GM21717 (cell line): ENCODE results near the gene CTDP1.

Source experiments
- ATAC-seq: cut with Tn5 transposase; IDR thresholded peaks from one replicate; pipeline ENCODE4 v1.9.1; 2021; ENCODE audit warnings: mild to moderate bottlenecking, moderate library complexity; ENCODE audit not compliant: unreplicated experiment

Gene CTDP1

DNA sequence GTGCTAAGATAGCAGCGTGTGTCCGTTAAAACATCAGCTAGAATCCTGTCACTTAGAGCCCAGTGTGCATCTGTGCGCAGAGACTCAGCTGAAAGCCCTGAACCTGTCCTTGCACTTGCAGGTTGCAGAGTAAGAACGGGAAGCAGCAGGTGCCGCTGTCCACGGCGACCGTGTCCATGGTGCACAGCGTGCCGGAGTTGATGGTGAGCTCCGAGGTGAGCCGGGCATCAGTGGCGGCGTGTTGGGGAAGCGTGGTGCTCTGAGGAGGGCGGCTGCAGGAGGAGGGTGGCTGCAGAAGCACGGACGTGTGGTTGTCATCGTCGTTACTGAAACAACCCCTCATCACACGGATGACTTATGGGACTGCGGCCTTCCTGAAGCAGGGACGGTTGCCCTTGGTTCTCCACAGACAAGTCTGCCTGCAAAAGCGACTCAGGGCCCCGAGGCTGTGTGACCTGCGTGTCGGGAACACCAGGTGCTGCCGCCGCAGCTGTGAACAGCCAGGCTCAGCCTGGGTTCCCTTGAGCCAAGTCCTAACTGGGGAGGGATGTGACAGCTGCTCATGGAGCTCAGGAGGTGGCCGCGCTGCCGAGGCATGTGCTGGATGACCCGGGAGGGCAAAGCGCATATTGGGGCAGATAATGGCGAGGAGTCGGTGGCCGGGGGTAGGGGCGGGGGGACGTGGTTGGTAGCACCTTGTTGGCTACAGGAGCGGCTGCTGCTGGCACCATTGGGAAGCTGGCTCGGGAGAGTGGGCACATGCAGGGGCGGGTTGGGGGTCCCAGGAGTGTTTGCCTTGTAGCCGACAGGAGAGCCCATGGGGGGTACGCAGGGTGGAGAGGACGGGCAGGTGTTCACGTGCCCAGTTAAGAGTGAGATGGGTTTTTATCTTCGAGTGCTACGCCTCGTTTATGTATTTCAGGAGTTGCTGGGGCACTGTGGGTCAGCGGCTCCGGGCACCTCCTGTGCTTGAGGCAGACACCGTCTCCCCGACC lies 16.6 kb downstream of the CTDP1 start:
- no peak for ATAC-seq

DNA sequence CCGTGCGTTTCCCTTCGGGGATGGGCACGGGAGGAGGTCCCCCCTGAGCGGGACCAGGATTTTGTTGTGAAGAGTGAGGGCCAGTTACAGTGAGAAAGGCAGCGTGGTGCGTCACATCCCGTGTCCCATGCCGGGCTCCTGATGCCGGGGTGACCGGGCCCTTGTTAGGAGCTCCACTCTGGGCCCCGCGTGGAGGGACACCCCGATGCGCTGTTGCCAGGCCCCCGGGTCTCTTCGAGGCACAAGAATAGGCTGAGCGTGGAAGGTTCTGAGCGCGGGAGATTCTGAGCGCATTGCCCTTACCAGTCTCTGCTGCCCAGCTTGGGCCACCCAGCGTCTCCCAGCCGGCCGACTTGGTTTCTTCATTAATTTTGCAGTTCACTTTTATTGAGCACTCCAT lies 17.6 kb downstream of the CTDP1 start:
- ATAC-seq: no peak

DNA sequence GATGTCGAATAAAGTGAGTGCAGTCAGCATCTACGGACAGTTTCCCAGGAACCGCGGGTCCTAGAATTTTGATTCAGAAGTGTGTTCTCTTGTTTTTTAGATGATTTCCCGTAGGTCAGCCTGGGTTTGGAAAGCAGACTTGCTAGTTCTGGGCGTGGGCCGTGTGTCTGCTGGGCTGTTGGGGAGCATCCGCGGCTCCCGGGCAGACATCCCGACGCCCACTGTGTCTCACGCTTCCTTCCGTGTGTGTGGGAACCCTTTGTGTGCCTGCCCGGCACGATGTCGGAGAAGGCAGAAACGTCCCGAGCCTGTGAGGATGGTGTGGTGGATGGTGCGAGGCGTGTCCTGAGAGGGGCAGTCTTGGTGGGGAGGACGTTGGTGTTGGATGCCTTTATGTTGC lies 18.4 kb downstream of the CTDP1 start:
- no peak for ATAC-seq

DNA sequence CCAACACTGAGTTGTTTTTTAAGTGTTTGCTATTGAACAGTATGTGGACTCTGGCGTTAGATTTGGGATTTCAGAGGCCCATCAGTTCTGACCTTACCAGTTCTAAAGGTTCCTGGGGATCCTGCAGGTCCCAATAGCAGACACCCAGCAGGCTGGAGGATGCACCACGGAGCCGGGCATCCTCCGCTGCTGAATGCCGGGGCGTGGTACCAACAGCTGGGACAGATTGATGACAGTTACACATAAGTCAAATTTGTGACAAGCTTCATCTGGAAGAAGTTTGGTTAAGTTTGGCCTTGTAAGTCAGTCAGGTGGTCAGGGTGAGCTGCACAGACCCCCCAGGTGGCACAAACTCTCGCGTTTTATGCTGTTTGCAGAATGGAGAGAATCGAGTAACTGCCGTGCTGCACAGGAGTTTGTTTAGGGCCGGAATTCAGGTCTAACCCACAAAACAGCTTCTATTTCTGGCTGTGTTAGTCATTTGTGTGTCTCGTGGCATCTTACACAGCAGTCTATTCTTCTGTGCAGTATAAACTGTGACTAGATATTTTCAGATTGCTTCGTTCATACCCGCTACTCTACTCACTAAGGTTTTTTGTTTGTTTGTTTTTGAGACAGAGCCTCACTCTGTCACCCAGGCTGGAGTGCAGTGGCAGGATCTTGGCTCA lies 19.2 kb downstream of the CTDP1 start:
- no peak for ATAC-seq

DNA sequence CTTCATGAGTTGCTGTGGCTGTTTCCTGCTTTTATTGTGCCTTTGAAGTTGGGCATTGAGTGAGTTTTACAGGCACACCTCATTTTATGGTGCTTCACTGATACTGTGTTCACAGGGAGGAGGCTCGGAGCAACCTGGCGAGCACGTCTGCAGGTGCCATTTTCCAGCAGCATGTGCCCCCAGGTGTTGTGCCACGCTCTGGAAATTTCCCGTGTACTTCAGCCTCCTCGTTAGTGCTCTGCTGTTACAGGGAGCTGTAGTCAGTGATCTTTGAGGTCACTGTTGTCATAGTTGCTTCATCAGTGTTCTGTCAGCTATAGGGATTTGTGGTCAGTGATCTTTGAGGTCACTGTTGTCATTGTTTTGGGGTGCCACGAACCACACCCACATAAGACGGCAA lies 20.1 kb downstream of the CTDP1 start:
- ATAC-seq: no peak

DNA sequence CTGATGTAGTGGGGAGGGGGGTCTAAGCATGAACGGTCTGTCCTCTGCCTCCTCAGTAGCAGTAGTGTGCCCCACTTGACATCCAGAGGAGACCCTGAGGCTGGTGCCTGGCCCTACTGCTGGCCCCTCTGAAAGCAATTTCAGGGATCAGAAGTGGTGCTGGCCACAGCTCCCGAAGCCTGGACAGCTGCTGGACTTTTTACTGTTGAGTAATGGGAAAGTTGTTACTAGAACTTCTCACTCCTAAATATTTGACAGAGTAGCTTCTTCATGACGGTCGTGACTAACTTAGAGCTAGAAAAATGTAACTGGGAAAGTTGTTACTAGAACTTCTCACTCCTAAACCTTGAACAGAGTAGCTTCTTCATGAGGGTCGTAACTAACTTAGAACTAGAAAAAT lies 23.3 kb downstream of the CTDP1 start:
- ATAC-seq: no peak

DNA sequence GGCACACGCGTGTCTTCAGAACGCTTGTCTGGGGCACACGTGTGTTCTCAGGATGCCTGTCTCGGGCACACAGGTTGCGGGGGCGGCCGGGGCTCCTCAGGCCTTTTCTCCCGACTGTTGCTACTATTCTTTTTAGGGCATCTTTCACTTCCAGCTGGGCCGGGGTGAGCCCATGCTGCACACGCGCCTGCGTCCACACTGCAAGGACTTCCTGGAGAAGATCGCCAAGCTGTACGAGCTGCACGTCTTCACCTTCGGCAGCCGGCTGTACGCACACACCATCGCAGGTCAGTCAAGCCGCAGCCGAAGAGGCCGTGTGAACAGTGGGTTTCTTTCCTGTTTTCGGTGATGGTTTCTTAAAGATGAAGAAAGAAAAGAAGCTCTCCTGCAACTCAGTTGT lies 25.0 kb downstream of the CTDP1 start:
- no peak for ATAC-seq

DNA sequence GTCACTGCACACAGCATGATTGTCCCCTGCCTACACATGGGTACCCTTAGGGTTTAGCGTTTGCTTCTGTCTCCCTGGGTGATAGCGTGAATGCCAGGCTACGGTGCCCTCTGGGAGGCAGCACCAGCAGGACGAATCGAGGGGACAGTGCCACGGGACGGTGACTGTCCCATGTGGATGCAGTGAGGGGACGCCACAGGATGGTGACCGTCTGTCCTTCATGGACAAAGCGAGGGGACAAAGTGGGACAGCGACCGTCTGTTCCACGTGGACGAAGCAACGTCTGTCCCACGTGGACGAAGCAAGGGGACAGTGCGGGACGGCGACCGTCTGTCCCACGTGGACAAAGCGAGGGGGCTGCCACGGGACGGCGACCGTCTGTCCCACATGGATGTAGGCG lies 25.7 kb downstream of the CTDP1 start:
- ATAC-seq: no peak

DNA sequence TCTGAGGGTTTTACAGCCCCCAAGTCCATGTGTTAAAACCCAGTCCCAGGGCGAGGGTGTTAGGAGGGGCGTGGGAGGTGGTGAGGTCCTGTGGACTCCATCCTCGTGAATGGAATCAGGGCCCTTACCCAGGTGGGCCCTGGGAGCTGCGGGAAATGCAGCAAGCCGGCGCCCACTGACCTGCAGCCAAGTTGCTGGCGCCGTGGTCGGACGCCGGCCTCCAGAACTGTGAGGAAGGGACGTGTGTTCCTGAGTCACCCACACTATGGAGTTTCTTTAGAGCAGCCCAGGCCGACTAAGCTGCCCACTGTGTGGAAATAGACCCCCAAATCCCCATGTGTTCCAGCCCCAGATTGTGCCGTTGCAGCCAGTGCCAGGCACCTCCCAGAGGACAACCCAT lies 26.4 kb downstream of the CTDP1 start:
- ATAC-seq: no peak

DNA sequence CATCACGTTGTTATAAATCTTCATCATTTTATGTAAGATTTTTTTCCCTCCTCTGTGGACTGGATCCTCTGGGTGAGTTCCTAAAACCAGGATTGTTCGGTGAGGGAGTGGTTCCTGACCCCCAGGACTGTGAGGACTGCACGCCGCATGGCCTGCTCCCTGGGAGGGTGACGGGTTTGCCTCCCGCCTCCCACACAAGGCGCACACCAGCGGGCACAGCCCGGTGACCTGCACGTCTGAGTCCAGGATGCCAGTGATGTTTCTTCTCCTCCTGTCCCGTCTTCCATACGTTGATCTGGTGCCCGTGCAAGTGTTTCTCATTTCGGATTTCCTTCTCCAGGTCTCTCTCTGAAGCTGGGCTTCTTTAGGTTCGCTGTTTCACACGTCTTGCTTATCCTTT lies 27.1 kb downstream of the CTDP1 start:
- ATAC-seq: no peak

DNA sequence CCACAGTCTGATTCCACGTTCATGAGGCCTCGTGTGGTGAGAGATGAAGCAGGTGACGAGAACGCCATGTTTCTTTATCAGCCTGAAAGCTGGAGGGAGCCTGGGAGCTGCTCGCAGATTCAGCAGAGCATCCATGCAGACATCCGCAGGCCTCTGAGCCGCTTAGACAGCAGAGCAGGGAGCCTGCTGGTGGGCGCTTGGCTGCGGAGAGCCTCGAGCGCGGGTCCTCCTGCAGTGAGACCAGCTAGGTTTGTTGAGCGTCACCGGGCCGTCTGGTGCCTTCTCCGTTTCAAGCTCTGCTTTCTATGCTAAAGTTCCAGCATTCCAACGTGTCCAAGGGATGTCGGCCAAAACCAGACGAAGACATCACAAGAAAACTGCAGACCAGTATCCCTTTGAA lies 27.6 kb downstream of the CTDP1 start:
- no peak for ATAC-seq

DNA sequence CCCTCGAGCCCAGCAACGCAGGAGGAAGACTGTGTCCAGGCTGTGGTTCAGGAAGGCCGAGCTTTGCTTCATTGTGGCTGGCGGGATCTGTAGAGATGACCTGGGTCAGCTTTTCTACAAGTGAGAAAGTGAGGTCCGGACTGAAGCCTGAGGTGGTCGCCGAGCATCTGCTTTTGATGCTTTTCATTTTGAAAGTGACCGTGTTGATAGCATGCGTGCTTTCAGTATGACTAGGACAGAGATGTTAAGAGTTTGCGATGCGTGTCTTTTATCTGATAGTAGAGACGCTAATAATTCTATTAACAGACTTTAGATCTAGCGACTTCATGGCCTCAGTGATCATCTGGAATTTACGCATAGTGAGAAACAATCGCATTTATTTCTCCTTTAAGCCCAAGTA lies 28.1 kb downstream of the CTDP1 start:
- ATAC-seq: no peak

DNA sequence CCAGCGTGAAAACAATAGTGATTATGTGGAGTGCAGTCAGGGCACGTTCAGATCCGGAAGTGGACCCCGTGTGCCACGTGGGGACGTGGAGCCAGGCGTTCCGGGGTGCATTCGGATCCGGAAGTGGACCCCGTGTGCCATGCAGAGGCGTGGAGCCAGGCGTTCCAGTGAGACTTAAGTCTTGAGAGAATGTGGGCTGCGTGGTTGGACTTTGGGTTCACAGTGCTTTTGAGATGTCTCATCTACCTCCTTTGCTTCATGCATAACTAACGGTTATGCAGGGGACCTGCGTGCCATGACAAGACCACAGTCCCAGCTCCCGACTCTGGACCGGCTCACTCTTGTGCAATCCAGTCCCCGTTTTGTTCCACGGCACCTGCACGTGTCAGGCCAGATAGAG lies 28.8 kb downstream of the CTDP1 start:
- ATAC-seq: no peak

DNA sequence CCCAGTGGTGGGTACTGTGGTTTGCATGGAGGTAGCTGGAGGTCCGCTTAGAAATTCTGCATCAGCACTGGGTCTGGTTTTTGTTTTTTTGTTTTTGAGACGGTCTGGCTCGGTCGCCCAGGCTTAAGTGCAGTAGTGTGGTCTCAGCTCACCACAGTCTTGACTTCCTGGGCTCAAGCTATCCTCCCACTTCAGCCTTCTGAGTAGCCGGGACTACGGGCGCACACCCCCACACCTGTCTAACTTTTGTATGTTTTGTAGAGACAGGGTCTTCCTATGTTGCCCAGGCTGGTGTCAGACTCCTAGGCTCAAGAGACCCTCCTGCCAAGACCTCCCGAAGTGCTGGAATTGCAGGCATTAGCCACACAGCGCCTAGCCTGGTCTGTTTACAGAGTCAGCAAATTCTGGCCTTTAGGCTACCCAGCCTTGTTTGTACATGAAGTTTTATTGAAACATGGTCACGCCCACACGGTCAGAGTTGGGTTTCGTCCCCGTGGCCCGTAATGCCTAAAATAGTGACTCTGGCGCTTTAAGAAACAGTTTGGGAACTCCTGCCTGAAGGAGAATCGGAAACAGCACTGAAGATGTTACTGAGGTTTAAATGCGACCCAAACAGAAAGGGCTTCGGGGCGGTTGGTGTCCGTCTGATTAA lies 32.7 kb downstream of the CTDP1 start:
- no peak for ATAC-seq

DNA sequence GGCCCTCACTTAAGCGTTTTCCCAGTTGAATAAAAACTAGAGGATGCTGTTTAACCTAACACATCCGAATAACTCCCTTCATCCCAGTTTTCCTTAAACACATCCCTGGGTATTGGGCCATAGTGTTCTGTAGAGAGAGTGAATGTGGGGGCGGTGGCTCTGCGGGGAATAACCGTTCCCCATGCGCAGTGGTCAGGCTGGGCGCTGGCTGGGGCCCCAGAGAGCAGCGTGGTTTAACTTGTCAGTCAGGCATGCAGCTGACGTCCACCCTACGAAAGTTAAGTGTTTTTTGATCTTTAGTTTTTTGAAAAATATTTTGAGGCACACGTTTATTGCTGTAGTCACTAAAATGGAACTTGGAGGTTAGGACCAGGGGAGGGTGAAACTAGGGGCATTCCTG lies 33.7 kb downstream of the CTDP1 start:
- no peak for ATAC-seq

DNA sequence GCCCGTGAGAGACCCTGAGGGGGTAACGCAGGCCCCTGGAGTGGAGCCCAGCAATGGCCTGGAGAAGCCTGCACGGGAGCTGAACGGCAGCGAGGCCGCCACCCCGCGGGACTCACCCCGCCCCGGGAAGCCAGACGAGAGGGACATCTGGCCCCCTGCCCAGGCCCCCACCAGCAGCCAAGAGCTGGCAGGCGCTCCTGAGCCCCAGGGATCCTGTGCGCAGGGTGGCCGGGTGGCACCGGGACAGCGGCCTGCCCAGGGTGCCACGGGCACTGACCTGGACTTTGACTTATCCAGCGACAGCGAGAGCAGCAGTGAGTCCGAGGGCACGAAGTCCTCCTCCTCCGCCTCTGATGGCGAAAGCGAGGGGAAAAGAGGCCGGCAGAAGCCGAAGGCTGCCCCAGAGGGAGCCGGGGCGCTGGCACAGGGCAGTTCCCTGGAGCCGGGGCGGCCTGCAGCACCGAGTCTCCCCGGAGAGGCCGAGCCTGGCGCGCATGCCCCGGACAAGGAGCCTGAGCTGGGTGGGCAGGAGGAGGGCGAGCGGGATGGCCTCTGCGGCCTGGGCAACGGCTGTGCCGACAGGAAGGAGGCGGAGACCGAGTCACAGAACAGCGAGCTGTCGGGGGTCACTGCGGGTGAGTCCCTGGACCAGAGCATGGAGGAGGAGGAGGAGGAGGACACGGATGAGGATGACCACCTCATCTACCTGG lies 35.1 kb downstream of the CTDP1 start:
- no peak for ATAC-seq

DNA sequence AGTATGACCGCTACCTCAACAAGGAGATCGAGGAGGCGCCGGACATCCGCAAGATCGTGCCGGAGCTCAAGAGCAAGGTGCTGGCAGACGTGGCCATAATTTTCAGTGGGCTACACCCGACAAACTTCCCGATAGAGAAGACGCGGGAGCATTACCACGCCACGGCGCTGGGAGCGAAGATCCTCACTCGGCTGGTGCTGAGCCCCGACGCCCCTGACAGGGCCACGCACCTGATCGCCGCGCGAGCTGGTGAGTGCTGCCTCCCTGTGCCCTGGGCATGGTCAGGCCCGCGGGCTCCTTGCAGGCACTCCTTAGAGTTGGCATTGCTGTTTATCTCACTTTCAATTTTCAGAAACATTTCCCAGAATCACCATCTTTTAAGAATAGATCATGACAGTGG lies 35.7 kb downstream of the CTDP1 start:
- no peak for ATAC-seq

DNA sequence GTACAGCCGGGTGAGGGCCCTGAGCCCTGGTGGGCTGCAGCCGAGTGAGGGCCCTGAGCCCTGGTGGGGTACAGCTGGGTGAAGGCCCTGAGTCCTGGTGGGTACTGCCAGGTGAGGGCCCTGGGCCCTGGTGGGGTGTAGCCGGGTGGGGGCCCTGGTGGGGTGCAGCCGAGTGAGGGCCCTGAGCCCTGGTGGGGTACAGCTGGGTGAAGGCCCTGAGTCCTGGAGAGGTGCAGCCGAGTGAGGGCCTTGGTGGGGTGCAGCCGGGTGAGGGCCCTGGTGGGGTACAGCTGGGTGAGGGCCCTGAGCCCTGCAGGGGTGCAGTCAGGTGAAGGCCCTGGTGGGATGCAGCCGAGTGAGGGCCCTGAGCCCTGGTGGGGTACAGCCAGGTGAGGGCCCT lies 37.5 kb downstream of the CTDP1 start:
- ATAC-seq: no peak

DNA sequence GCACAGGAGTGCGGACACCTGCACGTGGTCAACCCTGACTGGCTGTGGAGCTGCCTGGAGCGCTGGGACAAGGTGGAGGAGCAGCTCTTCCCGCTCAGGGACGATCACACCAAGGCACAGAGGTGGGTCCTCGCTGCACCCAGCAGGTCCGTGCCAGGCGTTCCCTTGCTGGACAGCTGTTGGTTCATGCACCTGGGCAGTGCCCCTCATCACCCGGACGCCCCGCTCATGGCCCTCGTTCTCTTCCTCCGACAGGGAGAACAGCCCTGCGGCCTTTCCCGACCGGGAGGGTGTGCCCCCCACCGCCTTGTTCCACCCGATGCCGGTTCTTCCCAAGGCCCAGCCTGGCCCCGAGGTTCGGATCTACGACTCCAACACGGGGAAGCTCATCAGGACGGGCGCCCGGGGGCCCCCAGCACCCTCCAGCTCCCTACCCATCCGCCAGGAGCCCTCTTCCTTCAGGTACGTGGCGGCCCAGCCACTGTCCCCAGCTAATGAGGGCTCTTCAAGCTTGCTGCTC lies 38.0 kb downstream of the CTDP1 start:
- ATAC-seq: no peak

DNA sequence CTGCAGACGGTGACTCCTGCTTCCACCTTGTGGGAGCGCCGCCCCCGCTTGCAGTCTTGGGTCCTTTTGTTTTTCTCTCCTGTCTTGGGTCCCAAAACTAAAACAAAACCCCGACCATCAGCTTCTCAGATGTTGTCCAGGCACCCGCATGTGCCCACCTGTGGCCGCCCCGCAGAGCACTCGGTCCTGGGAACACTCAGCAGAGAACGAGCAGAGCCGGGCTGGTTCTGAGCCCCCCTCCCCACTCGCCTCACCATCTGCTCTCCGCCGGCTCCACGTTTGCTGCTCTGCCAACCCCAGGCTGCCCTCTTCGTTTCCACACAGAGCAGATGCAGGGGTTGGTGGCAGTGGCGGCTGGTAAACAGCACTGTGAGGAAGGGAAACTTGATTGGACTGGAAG lies 38.5 kb downstream of the CTDP1 start:
- no peak for ATAC-seq

DNA sequence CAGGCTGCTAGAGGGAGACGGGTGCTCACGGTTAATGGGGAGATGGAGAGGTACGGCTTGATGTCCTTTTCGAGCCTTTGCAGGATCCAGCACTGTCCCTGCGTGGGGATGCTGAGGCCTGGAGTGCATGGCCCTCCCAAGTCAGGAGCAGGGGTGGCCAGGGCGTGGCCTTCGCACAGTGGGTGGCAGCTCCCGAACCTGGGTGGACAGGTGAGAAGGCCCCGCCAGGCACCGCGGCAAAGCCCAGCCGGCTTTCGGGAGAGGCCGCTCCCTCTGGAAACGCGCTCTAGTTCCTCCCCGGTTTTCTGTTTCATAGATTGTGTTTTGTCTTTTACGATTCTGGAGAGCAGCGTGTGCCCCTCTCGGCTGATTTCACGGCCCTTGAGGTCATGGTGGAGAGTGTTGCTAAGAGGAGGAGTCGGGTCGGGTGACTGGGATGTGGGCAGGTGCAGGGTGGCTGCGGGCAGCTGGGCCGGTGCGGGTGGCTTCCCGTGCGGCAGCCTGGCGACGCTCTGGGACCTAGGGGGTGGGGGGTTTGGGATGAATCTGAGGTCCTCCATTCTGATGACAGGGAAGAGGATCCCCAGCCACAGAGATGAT lies 39.4 kb downstream of the CTDP1 start:
- ATAC-seq: no peak
